GM12865 (cell line): ENCODE measurements around the gene MYL7.

Experiments
- DNase-seq: peaks from one replicate; pipeline ENCODE4 v3.0.0; 2010; ENCODE audit warnings: low read depth
- H3K4me3 ChIP-seq: 2 replicates; pipeline ENCODE4 v1.5.1; 2011; ENCODE audit warnings: mild to moderate bottlenecking, low read depth, low read length, control low read depth
- CTCF ChIP-seq: IDR thresholded peaks from 2 replicates; pipeline ENCODE4 v1.5.1; 2011; ENCODE audit warnings: low read length, control low read depth, low read depth, inconsistent platforms; ENCODE audit not compliant: insufficient read depth; ENCODE audit errors: missing control alignments

The MYL7 gene

GRCh38 chr7:44139311-44140010 lies 1.7 kb downstream of the MYL7 start:
- no peak for TF ChIP-seq CTCF
- no peak overlapping the region for H3K4me3 ChIP-seq

GRCh38 chr7:44138698-44139097 lies 2.4 kb downstream of the MYL7 start:
- no peak for TF ChIP-seq CTCF
- no peak for DNase-seq
- no peak overlapping the region for H3K4me3 ChIP-seq

More at GRCh38 chr7:44139311-44140010, 1.7 kb downstream of the MYL7 start:
- no peak for DNase-seq

GRCh38 chr7:44136731-44137130 lies 4.4 kb downstream of the MYL7 start:
- DNase-seq, result no peak
- no peak for TF ChIP-seq CTCF
- no peak overlapping the region for H3K4me3 ChIP-seq

GRCh38 chr7:44134943-44135628 lies 6.0 kb downstream of the MYL7 start:
- no peak overlapping the region for H3K4me3 ChIP-seq
- TF ChIP-seq CTCF, result no peak
- no peak for DNase-seq

GRCh38 chr7:44133295-44133694 lies 7.8 kb downstream of the MYL7 start:
- TF ChIP-seq CTCF, result no peak
- no peak overlapping the region for H3K4me3 ChIP-seq
- DNase-seq, result no peak

- no peak for DNase-seq
- H3K4me3 ChIP-seq, result no peak overlapping the region
- no peak for TF ChIP-seq CTCF
Observed at GRCh38 chr7:44132039-44132438, 9.1 kb downstream of the MYL7 start.
